Fibroblast of pulmonary artery (primary cell): ENCODE results near the gene RGS9.

Source experiments
- DNase-seq: peaks from one replicate; pipeline ENCODE4 v3.0.0-alpha.2; 2010; ENCODE audit warnings: low read depth
- H3K4me3 ChIP-seq: replicated peaks from 2 replicates; pipeline ENCODE4 v1.5.1; 2011; ENCODE audit warnings: low read depth, mild to moderate bottlenecking, control low read depth, low read length, moderate library complexity
- TF ChIP-seq, protein P1 (sequence below): IDR thresholded peaks from 2 replicates; pipeline ENCODE4 v1.5.1; 2011; ENCODE audit warnings: mild to moderate bottlenecking, control low read depth, low read length, inconsistent platforms; ENCODE audit errors: missing control alignments

RGS9 gene

DNA sequence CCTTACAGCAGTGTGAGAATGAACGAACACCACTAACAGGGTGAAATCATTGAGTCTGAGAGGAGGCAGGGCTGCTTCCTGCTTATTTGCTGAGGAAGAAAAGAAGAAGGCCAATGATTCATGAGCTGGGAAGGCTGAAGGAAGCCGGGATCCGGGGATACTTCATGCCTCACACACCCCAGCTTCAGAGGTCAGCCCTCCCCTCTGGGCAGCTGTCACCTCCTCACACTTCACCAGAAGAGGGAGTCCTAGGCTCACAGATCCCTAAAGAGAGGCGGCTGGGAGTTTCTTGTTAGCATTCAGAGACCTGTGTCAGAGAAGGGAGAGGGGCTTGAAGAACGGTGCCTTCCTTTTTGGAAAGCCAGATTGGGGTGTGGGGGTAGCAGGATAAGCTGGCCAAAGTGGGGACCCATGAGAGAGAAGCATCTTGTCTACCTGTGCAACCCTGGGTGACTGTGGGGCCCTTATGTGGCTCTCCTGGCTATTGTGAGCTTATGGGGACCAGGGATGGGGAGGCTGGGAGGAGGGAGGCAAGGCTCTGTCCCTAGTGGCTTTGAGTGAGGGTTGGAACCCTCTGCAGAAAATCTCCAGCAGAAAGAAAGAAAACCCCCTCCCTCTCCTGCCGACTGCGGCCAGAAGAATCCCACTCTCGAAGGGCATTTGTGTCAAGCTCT, 94.6 kb downstream of the RGS9 start:
- peak; percentile 82 for DNase-seq
- TF ChIP-seq, protein P1, sequence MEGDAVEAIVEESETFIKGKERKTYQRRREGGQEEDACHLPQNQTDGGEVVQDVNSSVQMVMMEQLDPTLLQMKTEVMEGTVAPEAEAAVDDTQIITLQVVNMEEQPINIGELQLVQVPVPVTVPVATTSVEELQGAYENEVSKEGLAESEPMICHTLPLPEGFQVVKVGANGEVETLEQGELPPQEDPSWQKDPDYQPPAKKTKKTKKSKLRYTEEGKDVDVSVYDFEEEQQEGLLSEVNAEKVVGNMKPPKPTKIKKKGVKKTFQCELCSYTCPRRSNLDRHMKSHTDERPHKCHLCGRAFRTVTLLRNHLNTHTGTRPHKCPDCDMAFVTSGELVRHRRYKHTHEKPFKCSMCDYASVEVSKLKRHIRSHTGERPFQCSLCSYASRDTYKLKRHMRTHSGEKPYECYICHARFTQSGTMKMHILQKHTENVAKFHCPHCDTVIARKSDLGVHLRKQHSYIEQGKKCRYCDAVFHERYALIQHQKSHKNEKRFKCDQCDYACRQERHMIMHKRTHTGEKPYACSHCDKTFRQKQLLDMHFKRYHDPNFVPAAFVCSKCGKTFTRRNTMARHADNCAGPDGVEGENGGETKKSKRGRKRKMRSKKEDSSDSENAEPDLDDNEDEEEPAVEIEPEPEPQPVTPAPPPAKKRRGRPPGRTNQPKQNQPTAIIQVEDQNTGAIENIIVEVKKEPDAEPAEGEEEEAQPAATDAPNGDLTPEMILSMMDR = peak; percentile 92
- H3K4me3 ChIP-seq = no peak overlapping the region

DNA sequence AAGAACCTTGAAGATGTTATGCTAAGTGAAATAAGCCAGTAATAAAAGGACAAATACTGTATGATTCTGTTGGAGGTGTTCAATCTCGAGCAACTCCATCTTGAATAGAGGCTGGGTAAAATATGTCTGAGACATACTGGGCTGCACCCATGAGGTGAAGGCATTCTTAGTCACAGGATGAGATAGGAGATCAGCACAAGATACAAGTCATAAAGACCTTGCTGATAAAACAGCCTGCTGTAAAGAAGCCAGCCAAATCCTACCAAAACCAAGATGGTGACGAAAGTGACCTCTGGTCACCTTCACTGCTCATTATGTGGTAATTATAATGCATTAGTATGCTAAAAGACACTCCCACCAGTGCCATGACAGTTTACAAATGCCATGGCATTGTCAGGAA, 98.1 kb downstream of the RGS9 start:
- no peak for DNase-seq
- TF ChIP-seq, protein P1 = no peak
- H3K4me3 ChIP-seq = no peak overlapping the region

DNA sequence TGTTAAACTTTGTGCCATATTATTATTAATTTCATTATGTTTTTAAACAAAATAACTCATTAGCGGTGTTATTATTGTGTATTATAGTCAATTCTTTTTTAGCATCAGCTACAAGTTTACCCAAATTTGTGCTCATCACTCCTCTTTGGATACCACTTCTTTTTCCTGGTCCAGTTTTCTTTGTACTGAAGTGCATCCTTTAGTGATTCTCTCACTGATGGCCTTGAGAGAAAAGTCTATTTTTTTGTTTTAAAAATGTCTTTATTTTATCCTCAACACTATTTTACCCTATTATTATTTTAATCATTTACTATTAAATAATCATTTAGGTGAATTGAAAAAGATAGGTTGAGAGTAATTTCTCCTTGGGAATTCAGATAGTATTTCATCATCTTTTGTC, 99.2 kb downstream of the RGS9 start:
- TF ChIP-seq, protein P1 = no peak
- no peak for DNase-seq
- no peak overlapping the region for H3K4me3 ChIP-seq

DNA sequence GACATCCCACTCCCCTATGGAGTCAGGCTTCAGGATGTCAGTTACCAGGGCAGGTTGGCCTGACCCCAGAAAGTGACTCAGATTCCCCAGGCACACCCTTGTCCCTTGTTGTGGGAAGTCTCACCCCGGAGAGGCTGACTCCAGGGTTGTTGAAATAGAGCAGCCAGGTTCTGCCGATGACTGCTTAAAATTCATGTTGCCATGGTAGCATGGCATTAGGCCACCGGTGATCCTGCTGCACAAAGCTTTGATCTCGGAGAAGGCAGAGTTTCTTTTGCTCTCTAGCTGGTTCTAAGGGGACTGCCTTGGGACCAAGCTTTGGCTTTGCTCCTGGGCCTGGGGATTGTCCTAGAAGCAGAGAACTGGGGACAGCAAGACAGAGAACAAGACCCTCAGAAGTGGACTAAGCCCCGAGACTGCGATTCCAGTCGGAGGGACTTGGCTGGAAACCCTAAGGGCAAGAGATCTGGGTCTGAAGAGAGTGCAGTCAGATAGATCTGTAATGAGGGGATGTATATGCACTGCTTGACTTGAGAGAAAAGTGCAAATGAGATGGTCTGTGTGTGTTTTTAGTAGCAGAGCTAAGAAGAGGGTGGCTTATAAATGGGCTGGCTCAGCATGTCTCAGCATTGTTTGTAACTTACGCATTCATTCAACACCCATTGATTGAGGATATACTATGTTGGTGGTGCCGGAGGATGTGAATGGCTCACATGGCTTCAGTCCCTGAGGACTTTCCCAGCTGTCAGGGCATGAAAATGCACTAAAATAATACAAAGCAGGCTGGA, 106.9 kb downstream of the RGS9 start:
- TF ChIP-seq, protein P1 = no peak
- H3K4me3 ChIP-seq = no peak overlapping the region
- DNase-seq = peak; percentile 52

DNA sequence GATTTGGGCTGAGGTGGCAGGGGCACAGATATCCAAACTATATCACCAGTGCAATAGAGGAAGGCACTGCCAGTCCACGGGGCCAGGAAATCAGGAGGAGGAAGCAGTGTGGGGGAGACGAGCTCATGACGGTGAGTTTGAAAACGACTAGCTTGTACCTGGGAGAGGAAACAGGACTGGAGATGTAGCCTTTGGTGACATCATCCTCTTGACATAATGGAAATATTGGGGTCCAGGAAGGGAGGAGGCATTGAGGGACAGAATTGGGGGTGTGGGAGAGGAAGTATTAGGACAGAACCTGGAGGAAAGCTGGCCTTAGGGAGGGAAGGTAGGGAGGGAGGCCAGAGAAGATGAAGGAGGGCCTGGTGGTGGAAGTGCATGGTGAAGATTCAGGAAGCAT, 109.1 kb downstream of the RGS9 start:
- TF ChIP-seq, protein P1 = no peak
- DNase-seq = no peak
- H3K4me3 ChIP-seq = no peak overlapping the region

DNA sequence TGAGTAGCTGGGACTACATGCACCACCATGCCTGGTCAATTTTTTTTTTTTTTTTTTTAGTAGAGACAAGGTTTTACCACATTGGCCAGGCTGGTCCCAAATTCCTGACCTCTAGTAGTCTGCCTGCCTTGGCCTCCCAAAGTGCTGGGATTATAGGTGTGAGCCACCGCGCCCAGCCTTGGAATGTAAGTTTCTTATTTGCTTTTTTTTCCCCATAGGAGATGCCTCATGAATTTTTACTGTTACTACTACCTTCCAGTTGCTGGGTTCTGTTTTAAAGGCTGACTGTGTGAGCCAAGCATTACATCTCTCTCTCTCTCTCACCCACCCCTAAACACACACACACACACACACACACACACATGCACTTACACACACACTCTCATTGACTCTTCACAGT, 112.6 kb downstream of the RGS9 start:
- TF ChIP-seq, protein P1 = no peak
- no peak for DNase-seq
- H3K4me3 ChIP-seq = no peak overlapping the region

DNA sequence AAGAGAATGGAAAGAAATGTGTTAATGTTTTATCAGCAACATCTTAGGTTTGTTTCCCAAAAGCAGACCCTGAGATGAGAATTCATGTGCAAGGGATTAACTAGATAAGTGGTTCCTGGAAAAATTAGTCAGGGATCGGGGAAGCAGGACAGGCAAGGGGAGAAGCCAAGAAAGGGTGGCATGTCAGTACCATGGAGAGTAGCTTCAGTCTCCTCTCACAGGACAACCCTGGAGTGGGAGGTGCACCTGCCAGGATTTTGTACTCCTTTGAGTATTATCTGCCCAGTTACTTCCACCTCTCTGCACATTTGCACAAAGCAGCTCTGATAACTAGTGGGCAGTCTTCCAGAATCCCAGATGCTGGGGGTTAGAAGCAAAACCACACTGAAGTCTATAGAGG, 117.0 kb downstream of the RGS9 start:
- TF ChIP-seq, protein P1 = no peak
- DNase-seq = peak; percentile 44
- no peak overlapping the region for H3K4me3 ChIP-seq
